Caco-2 (cell line): ENCODE results near the gene NTNG2. TPM values are rescaled to one million over a fixed set of nuclear protein-coding genes. Genes with fewer than 3 reads are reported as not detected.

ENCODE experiments used
- BruUV-seq: library from RNA; stranded (reverse); fragments of 400-500 nt; replicated peaks from 2 replicates; lab custom pipeline; 2021; lab: Mats Ljungman, UMichigan
- CTCF ChIA-PET: fragments of 300-600 bp; sonication (Branson Sonifier 250); formaldehyde crosslinking; loops from one replicate; lab custom pipeline; 2022; ENCODE audit warnings: antibody characterized with exemption; lab: Charles Lee
- POLR2A ChIA-PET: fragments of 300-600 bp; sonication (Branson Sonifier 250); formaldehyde crosslinking; loops from one replicate; lab custom pipeline; 2022; ENCODE audit warnings: antibody characterized with exemption; lab: Charles Lee
- DNase-seq, 2 experiments: peaks; one replicate each; pipeline versions ENCODE4 v3.0.0 to v3.0.0-alpha.2; 2020 to 2022
- H3K27me3 ChIP-seq: replicated peaks from 2 replicates; pipeline ENCODE4 v1.6.0; 2011; ENCODE audit warnings: low read length; ENCODE audit not compliant: control insufficient read depth, insufficient read depth
- H3K36me3 ChIP-seq: 2 replicates; pipeline ENCODE4 v1.5.1; 2011; ENCODE audit warnings: low read length; ENCODE audit not compliant: control insufficient read depth, insufficient read depth
- H3K4me1 ChIP-seq: fragments of 250-450 bp; sonication (Bioruptor Pico); 2 replicates; pipeline ENCODE4 v1.5.1; 2020; ENCODE audit warnings: mild to moderate bottlenecking
- H3K4me3 ChIP-seq: 2 replicates; pipeline ENCODE4 v1.5.1; 2011; ENCODE audit warnings: low read depth, mild to moderate bottlenecking, control low read depth, low read length
- H3K9me3 ChIP-seq: fragments of 250-450 bp; sonication (Bioruptor Pico); 2 replicates; pipeline ENCODE4 v1.5.1; 2020; ENCODE audit warnings: mild to moderate bottlenecking, moderate library complexity
- H3K27ac Mint-ChIP-seq: one replicate; pipeline ENCODE4 v1.8.0; 2022; ENCODE audit warnings: mixed read lengths; ENCODE audit not compliant: unreplicated experiment
- H3K27me3 Mint-ChIP-seq: one replicate; pipeline ENCODE4 v1.8.0; 2022; ENCODE audit warnings: mixed read lengths; ENCODE audit not compliant: insufficient read depth, unreplicated experiment
- H3K36me3 Mint-ChIP-seq: one replicate; pipeline ENCODE4 v1.8.0; 2022; ENCODE audit warnings: mild to moderate bottlenecking, mixed read lengths; ENCODE audit not compliant: insufficient read depth, unreplicated experiment
- H3K4me1 Mint-ChIP-seq: one replicate; pipeline ENCODE4 v1.8.0; 2022; ENCODE audit warnings: low read depth, mixed read lengths; ENCODE audit not compliant: unreplicated experiment
- H3K4me3 Mint-ChIP-seq: one replicate; pipeline ENCODE4 v1.8.0; 2022; ENCODE audit warnings: mild to moderate bottlenecking, moderate library complexity, mixed read lengths; ENCODE audit not compliant: unreplicated experiment
- H3K9me3 Mint-ChIP-seq: one replicate; pipeline ENCODE4 v1.8.0; 2022; ENCODE audit warnings: mixed read lengths; ENCODE audit not compliant: unreplicated experiment
- intact Hi-C: fragments of 100-400 bp; cut with micrococcal nuclease; formaldehyde crosslinking; loops from one replicate; pipeline ENCODE4 v1.10.0; 2022; ENCODE audit not compliant: unreplicated experiment
- total RNA-seq: library from RNA; stranded (reverse); gene quantifications from 2 replicates; pipeline ENCODE4 v1.2.3, GENCODE V29; 2022
- TF ChIP-seq, protein P1 (sequence below), 2 experiments: fragments of 200-600 bp in 1 of 2; IDR thresholded peaks; 1 replicate in 1 of 2; 2 replicates in 1 of 2; pipeline versions ENCODE4 v1.5.1 to v1.8.0; 2011 to 2022; ENCODE audit warnings: antibody characterized with exemption in 1 of 2, control low read depth in 1 of 2, inconsistent platforms in 1 of 2, low read depth in 1 of 2, low read length in 1 of 2, mild to moderate bottlenecking in 1 of 2, moderate library complexity in 1 of 2; ENCODE audit not compliant: insufficient read depth in 1 of 2, severe bottlenecking in 1 of 2, unreplicated experiment in 1 of 2

NTNG2 gene
- total RNA-seq, 1 experiment from 2014 or later: not detected

DNA sequence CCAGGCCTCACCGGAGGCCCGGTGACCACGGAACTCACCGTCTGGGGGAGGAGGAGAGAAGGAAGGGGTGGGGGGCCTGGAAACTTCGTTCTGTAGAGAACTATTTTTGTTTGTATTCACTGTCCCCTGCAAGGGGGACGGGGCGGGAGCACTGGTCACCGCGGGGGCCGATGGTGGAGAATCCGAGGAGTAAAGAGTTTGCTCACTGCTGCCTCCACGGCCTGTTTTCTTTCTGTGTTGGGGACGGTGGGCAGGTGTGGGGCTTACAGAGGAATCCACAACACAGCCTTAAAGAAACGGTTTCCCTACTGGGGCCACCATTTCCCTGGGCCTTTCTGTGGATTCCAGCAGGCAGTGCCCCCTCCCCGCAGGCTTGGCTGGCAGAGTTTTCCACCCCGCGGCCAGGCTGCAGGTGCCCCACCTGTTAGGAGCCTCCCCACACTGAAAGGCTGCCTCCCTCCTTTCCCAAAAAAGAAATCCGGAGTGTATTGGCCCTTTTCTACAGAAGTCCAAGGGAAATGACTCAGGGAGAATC lies 80.8 kb downstream of the NTNG2 start:
- Mint-ChIP-seq H3K4me1 (peaks cover 6% of the 10 kb centered on the region), H3K27ac (peak overlapping the region; percentile 33), H3K4me3 (peak overlapping the region; percentile 82), H3K9me3 (no peaks in the 10 kb centered on the region), H3K36me3 (no peaks in the 10 kb centered on the region), H3K27me3 (peaks cover 14% of the 10 kb centered on the region)
- no peak for DNase-seq
- peaks cover 5% of the 10 kb centered on the region; the same call in 1 of the 2 replicates for H3K4me1 ChIP-seq
- no TSS peak for BruUV-seq
- H3K4me3 ChIP-seq: peak overlapping the region; percentile 56
- intact Hi-C loops: no loop called here
- POLR2A ChIA-PET: no interaction called here
- H3K27me3 ChIP-seq: no peaks in the 10 kb centered on the region
- TF ChIP-seq, protein P1, sequence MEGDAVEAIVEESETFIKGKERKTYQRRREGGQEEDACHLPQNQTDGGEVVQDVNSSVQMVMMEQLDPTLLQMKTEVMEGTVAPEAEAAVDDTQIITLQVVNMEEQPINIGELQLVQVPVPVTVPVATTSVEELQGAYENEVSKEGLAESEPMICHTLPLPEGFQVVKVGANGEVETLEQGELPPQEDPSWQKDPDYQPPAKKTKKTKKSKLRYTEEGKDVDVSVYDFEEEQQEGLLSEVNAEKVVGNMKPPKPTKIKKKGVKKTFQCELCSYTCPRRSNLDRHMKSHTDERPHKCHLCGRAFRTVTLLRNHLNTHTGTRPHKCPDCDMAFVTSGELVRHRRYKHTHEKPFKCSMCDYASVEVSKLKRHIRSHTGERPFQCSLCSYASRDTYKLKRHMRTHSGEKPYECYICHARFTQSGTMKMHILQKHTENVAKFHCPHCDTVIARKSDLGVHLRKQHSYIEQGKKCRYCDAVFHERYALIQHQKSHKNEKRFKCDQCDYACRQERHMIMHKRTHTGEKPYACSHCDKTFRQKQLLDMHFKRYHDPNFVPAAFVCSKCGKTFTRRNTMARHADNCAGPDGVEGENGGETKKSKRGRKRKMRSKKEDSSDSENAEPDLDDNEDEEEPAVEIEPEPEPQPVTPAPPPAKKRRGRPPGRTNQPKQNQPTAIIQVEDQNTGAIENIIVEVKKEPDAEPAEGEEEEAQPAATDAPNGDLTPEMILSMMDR (IDR thresholded peaks at IDR 0.05; ENCODE audit: insufficient read depth in 1 of 2, low read depth in 1 of 2, low read length in 1 of 2, severe bottlenecking in 1 of 2, unreplicated experiment in 1 of 2): no peak
- CTCF ChIA-PET: no interaction called here
- no peaks in the 10 kb centered on the region for H3K9me3 ChIP-seq
- no peaks in the 10 kb centered on the region for H3K36me3 ChIP-seq

DNA sequence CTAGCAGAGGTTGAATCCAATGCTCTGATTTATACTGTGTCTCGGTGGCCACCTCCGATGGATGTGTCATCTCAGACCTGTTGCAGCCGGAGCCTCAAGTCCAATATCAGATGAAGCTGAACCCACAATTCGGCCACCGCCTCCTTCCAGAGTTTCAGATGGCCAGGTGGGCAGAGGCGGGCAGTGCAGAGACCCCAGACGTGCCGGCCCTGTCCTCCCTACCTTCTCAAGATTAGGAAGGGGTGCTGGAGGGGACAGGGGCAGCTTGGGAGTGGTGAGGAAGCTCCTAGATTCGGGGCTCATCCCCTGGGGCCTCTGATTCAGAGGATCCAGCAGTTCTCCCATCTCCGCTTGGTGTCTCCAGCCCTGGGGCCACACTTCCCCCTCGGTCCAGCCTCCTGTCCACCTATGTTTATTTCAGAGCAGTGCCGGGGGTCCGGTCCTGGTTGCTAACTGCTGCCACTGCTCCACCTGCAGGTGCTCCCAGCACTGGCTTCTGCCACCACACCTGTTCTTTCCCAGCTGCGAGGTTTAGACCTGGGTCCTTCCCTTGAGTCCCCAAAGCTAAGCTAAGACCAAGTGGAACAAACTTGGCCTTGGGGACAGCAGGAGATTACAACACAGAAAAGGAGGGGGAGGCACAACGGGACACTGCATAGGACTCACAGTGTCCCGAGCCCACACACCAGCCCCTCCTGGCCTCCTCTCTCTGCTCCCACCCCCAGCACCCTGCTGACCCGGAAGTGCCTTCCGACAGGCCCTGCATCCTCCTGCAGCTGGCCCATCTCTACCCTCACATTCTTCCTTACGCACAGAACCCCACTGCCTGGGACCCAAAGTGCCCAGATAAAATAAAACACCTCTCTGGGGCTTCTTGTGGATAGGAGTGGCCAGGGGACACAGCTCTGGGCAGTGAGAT lies 81.6 kb downstream of the NTNG2 start:
- Histone ChIP-seq H3K27me3 (no peaks in the 10 kb centered on the region), H3K4me1 (peaks cover 5% of the 10 kb centered on the region; the same call in 1 of the 2 replicates), H3K36me3 (no peaks in the 10 kb centered on the region), H3K9me3 (no peaks in the 10 kb centered on the region), H3K4me3 (no peak overlapping the region)
- H3K9me3 Mint-ChIP-seq: no peaks in the 10 kb centered on the region
- H3K4me3 Mint-ChIP-seq: peak overlapping the region; percentile 82
- DNase-seq: no peak
- POLR2A ChIA-PET: no interaction called here
- no TSS peak for BruUV-seq
- TF ChIP-seq, protein P1 (IDR thresholded peaks at IDR 0.05; ENCODE audit: insufficient read depth in 1 of 2, low read depth in 1 of 2, low read length in 1 of 2, severe bottlenecking in 1 of 2, unreplicated experiment in 1 of 2): no peak
- no peaks in the 10 kb centered on the region for H3K36me3 Mint-ChIP-seq
- intact Hi-C loops: no loop called here
- no peak overlapping the region for H3K27ac Mint-ChIP-seq
- H3K27me3 Mint-ChIP-seq: peaks cover 14% of the 10 kb centered on the region
- peaks cover 6% of the 10 kb centered on the region for H3K4me1 Mint-ChIP-seq
- CTCF ChIA-PET: interaction anchor here (0.9 kb wide), 1 partner anchor 9 kb away, joined by 4 read pairs; no protein-coding TSS in a partner anchor

DNA sequence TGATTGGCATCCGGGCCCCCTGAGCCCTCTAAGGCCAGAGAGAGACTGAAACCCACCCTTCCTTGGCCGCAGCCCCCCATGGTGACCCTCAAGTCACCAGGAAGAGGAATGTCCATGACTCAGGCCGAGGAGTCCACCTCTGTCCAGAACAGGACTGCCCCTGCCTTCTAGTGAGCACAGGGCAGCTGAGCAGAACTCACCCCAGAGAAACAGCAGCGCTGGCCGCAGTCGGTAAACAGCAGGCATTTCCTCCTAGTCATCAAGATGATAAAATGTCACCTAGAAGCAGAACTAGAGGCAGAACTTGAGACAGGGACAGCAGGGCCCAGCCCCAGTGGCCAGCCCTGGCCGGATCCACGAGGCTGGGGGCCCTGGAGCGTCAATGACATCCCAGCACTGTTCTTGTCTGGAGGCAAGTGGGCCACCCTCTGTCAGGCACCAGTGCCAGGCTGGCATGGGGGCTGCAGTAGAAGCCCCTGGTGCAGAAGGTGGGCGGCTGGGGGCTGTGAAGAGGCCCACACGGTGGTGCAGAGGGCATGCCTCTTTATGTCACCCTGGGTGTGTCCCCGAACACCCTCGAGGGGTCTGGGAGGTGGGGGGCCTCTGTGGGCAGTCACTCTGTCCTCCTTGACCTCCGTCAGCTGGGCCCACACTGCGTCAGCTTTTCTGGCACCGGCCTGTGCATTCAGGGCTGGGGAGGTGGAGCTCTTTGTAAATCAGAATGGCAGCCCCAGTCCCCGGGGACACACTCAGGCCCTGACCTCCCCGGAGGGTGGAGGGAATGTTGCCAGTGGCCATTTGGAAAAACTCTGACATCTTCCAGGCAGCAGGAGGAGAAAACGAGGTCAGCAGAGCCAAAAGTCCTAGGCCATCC lies 83.0 kb downstream of the NTNG2 start:
- Mint-ChIP-seq H3K27me3 (peaks cover 14% of the 10 kb centered on the region), H3K36me3 (no peaks in the 10 kb centered on the region), H3K4me3 (no peak overlapping the region), H3K4me1 (peaks cover 6% of the 10 kb centered on the region), H3K27ac (no peak overlapping the region), H3K9me3 (no peaks in the 10 kb centered on the region)
- intact Hi-C loops: no loop called here
- POLR2A ChIA-PET: no interaction called here
- Histone ChIP-seq H3K27me3 (no peaks in the 10 kb centered on the region), H3K4me3 (no peak overlapping the region), H3K4me1 (peaks cover 5% of the 10 kb centered on the region; the same call in 1 of the 2 replicates), H3K9me3 (no peaks in the 10 kb centered on the region), H3K36me3 (no peaks in the 10 kb centered on the region)
- CTCF ChIA-PET: interaction anchor here (1.0 kb wide), 1 partner anchor 8 kb away, joined by 6 read pairs; no protein-coding TSS in a partner anchor
- no peak for DNase-seq
- no TSS peak for BruUV-seq
- TF ChIP-seq, protein P1 (IDR thresholded peaks at IDR 0.05; ENCODE audit: insufficient read depth in 1 of 2, low read depth in 1 of 2, low read length in 1 of 2, severe bottlenecking in 1 of 2, unreplicated experiment in 1 of 2): no peak
